Measurements from ENCODE around the gene MICOS13.

The MICOS13 gene

GRCh38 chr19:5678071-5678718 lies 2.1 kb downstream of the MICOS13 start:
- H3K4me3 ChIP-seq (ENCODE audit: low read depth, low read length) = no peak overlapping the region
- no peak for DNase-seq (ENCODE audit: low read depth)
- TF ChIP-seq CTCF (IDR thresholded peaks at IDR 0.05; ENCODE audit: control insufficient read depth, extremely low read depth, insufficient read depth) = no peak

DNA sequence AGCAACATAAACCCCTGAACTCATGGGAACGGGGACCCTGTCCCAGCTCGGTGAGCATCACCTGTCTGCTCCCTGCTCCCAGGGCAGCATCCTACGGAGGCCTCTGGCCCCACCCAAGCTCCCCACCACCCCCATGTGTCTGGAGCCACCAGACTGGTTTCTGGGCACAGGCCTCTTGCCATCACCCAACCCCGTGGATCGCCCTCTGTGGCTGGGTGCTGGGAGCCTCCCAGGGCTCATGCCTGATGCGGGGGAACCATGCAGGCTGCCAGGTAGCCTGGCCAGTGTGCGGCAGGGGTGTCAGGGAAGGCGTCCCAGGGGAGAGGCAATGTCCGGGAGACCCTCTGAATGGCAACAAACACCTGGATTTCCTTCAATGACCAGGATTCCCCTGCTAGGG lies 2.7 kb downstream of the MICOS13 start:
- no peak for DNase-seq (ENCODE audit: low read depth)
- no peak overlapping the region for H3K4me3 ChIP-seq (ENCODE audit: low read depth, low read length)
- TF ChIP-seq CTCF (IDR thresholded peaks at IDR 0.05; ENCODE audit: control insufficient read depth, extremely low read depth, insufficient read depth) = no peak

GRCh38 chr19:5677136-5677535 lies 3.2 kb downstream of the MICOS13 start:
- TF ChIP-seq CTCF (IDR thresholded peaks at IDR 0.05; ENCODE audit: control insufficient read depth, extremely low read depth, insufficient read depth) = no peak
- no peak overlapping the region for H3K4me3 ChIP-seq (ENCODE audit: low read depth, low read length)
- DNase-seq (ENCODE audit: low read depth) = no peak

DNA sequence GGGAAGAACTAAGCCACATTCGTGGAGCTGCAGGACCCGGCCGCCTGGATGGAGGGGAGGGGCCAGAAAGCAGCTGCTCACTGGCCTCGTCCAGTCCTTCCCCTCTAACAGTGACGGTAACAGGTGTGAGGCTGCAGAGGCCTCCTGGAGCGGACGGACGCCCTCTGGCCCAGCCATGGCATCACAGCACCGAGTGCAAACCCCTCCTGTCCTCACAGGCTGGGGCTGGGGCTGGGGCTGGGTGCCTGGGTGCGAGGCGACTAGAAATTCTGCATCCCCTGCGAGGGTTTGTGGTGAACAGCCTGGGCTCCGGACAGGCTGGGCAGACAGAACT lies 3.6 kb downstream of the MICOS13 start:
- DNase-seq (ENCODE audit: low read depth) = no peak
- no peak overlapping the region for H3K4me3 ChIP-seq (ENCODE audit: low read depth, low read length)
- TF ChIP-seq CTCF (IDR thresholded peaks at IDR 0.05; ENCODE audit: control insufficient read depth, extremely low read depth, insufficient read depth) = no peak

DNA sequence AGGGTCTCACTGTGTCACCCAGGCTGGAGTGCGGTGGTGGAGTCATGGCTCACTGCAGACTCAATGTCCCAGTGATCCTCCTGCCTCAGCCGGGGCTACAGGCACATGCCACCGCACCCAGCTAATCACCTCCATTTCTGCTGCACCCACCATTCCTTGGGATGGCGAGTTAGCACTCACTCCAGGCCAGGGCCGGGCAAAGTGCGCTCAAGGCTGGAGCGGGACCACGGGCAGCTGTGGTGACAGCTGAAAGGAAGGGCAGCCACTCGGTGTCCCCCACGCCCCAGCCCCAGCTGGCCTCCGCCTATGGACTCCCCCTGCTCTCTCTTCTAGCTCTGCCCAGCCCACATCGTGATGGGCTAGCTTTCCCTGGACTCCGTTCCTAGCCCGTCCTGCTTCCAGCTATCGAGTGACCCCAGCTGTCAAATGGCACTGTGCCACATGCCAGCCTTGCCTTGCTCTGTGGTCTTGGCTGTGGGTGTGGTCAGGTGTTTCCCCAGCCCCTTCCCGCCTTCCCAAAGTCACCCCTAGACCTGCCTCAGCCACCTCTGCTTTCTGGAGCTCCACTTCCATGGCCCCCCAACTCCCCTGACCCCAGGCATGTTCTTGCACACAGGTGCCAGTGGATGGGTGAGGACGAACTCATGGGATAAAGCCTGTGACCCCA lies 4.1 kb downstream of the MICOS13 start:
- H3K4me3 ChIP-seq (ENCODE audit: low read depth, low read length) = no peak overlapping the region
- no peak for DNase-seq (ENCODE audit: low read depth)
- no peak for TF ChIP-seq CTCF (IDR thresholded peaks at IDR 0.05; ENCODE audit: control insufficient read depth, extremely low read depth, insufficient read depth)

GRCh38 chr19:5674714-5675113 lies 5.6 kb downstream of the MICOS13 start:
- DNase-seq (ENCODE audit: low read depth) = no peak
- no peak overlapping the region for H3K4me3 ChIP-seq (ENCODE audit: low read depth, low read length)
- no peak for TF ChIP-seq CTCF (IDR thresholded peaks at IDR 0.05; ENCODE audit: control insufficient read depth, extremely low read depth, insufficient read depth)

DNA sequence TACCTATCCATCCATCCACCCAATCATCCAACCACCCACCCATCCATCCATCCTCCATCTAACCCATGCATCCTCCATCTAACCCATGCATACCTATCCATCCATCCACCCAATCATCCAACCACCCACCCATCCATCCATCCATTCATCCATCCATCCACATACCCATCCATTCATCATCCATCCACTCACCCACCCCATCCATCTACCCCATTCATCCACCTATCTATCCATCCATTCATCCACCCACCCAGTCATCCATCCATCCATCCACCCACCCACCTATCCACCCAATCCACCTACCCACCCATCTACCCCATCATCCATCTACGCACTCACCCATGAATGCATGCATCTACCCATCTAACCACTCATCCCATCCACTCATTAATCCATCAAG lies 6.6 kb downstream of the MICOS13 start:
- H3K4me3 ChIP-seq (ENCODE audit: low read depth, low read length) = no peak overlapping the region
- TF ChIP-seq CTCF (IDR thresholded peaks at IDR 0.05; ENCODE audit: control insufficient read depth, extremely low read depth, insufficient read depth) = no peak
- DNase-seq (ENCODE audit: low read depth) = no peak
